ENCODE data around the gene LRRC61. TPM values are rescaled to one million over a fixed set of nuclear protein-coding genes. Genes with fewer than 3 reads are reported as not detected.
"Not testable (repeated sequence)": the region's sequence is repeated elsewhere in the genome, so short reads cannot be mapped to it uniquely, and the experiment has no call there.

The LRRC61 gene
- total RNA-seq, 2 donors from 2014 or later, result 37.1 to 37.3 TPM

DNA sequence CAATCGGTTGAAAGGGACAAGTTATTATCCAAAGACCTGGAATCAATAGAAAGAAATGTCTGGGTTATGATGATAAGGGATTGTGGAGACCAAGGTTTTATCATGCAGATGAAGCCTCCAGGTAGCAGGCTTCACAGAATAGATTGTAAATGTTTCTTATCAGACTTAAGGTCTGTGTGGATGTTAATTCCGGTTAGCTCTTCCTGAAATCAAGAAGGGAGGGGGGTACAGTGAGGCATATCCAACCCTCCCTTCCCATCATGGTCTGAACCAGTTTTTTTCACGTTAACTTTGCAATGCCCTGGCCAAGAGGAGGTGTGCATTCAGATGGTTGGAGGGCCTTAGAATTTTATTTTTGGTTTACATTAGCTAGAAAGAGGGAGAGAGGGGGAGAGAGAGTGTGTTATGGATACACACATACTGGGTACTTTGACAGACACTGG, 9.8 kb upstream of the LRRC61 start:
- peaks cover 0 to 4% of the 10 kb centered on the region in 2 donors for H3K36me3 Mint-ChIP-seq (ENCODE audit: insufficient read depth in 2 of 2)
- peaks cover 0 to 2% of the 10 kb centered on the region in 2 donors for H3K9me3 Mint-ChIP-seq
- peaks cover 8% of the 10 kb centered on the region for H3K4me1 Mint-ChIP-seq (ENCODE audit: low read depth)
- no peak for ATAC-seq (replicated peaks in 1 of 2)
- H3K4me3 Mint-ChIP-seq, result no peak overlapping the region
- no peak overlapping the region for H3K27ac Mint-ChIP-seq
- DNase-seq, result no peak
- no peaks in the 10 kb centered on the region for H3K27me3 Mint-ChIP-seq (ENCODE audit: low read depth)

DNA sequence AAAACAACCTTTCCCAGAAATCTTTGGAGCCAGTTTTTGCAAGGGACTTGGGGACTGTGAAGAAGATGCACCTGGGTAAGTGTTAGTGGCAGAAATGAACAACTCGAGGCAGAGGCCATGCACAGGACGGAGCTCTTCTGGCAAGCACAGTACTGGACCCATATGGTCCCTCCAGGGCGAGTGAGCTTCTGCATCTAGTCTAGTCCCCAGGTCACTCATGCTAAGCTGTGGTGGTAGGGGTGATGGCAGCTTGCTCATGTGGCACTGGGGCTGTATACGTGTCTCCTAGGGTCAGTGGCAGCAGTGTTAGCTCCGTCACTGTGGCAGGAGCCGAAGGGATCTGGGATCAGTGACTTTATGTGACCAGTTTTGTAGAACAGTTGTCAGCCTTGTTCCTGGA, 9.3 kb upstream of the LRRC61 start:
- H3K4me1 Mint-ChIP-seq (ENCODE audit: low read depth), result peaks cover 8% of the 10 kb centered on the region

DNA sequence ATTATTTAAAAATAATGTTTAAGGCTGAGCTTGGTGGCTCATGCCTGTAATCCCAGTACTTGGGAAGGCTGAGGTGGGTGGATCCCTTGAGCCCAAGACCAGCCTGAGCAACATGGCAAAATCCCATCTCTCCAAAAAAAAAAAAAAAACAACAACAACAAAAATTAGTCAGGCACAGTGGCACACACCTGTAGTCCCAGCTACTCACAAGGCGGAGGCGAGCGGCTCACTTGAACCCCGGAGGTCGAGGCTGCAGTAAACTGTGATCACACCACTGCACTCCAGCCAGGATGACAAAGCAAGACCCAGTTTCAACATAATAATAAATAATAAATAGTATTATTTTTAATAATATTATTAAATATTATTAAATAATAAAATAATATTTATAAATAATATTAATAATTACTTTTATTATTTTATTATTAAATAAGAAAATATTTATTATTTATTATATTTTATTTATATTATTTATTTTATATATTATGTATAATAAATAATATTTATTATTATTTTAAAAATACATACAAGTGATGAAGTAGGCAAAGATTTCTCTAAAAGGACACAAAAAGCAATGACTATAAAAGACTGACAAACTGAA, 8.4 kb upstream of the LRRC61 start:
- no peak overlapping the region for H3K27ac Mint-ChIP-seq
- no peak for ATAC-seq (replicated peaks in 1 of 2)

More for the DNA sequence above, 9.3 kb upstream of the LRRC61 start:
- Mint-ChIP-seq H3K36me3 (ENCODE audit: insufficient read depth in 2 of 2) (peaks cover 0 to 4% of the 10 kb centered on the region in 2 donors), H3K9me3 (peaks cover 0 to 2% of the 10 kb centered on the region in 2 donors), H3K27me3 (ENCODE audit: low read depth) (no peaks in the 10 kb centered on the region), H3K4me3 (no peak overlapping the region), H3K27ac (no peak overlapping the region)
- DNase-seq (no peak), ATAC-seq (replicated peaks in 1 of 2) (peak in 1 of 2 donors; percentile 25)

DNA sequence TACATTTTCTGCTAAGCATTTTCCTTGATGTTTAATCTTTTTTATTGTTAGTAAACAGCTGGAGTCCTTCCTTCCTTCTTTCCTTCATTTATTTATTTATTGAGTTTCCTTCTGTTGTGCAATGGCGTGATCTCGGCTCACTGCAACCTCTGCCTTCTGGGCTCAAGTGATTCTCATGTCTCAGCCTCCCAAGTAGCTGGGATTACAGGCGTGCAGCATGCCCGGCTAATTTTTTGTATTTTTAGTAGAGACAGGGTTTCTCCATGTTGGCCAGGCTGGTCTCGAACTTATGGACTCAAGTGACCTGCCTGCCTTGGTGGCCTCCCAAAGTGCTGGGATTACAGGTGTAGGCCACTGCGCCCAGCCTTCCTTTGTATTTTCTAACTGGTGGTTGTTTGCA, 6.2 kb upstream of the LRRC61 start:
- H3K27me3 Mint-ChIP-seq (ENCODE audit: low read depth); ATAC-seq (replicated peaks in 1 of 2); H3K4me3 Mint-ChIP-seq; H3K27ac Mint-ChIP-seq; DNase-seq; H3K9me3 Mint-ChIP-seq; H3K36me3 Mint-ChIP-seq (ENCODE audit: insufficient read depth in 2 of 2): not testable (repeated sequence)
- H3K4me1 Mint-ChIP-seq (ENCODE audit: low read depth), result peaks cover 37% of the 10 kb centered on the region

More for the DNA sequence above, 8.4 kb upstream of the LRRC61 start:
- no peak overlapping the region for H3K4me3 Mint-ChIP-seq
- H3K4me1 Mint-ChIP-seq (ENCODE audit: low read depth), result peaks cover 14% of the 10 kb centered on the region
- H3K27me3 Mint-ChIP-seq (ENCODE audit: low read depth), result no peaks in the 10 kb centered on the region
- DNase-seq, result no peak
- H3K36me3 Mint-ChIP-seq (ENCODE audit: insufficient read depth in 2 of 2), result peaks cover 0 to 4% of the 10 kb centered on the region in 2 donors
- peaks cover 0 to 2% of the 10 kb centered on the region in 2 donors for H3K9me3 Mint-ChIP-seq

DNA sequence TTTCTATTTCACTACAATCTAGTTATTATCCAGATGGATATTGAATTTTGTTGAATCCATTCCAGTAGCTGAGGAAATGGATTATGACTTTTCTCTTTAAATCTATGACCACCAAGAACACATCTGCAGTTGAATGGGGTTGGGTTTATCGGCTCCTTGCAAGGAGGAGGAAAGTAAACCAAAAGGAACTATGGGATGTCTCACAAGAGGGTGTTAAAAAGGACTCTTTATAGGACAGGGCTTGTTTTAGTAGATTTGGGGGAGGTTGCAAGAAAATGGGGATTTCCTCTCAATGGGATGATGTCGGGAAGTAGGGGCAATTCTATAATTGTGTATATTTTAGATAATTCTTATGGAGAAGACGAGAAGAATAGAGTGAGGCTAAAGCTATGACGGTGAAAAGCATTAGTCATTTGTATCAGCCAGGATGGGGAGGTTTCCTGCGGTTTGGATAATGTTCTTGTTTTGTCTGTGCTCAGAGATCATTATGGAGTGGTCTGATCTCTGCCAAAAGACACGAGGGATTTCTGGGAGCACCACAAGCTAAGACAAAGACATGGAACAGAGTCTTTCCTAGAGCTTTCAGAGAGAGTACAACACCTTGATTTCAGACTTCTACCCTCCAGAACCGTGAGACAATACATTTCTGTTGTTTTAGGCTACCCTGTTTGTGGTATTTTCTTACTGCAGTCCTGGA, 5.3 kb upstream of the LRRC61 start:
- Mint-ChIP-seq H3K27ac (peak overlapping the region; percentile 25), H3K4me3 (no peak overlapping the region), H3K4me1 (ENCODE audit: low read depth) (peaks cover 42% of the 10 kb centered on the region), H3K36me3 (ENCODE audit: insufficient read depth in 2 of 2) (peaks cover 3 to 13% of the 10 kb centered on the region in 2 donors), H3K9me3 (peaks cover 0 to 2% of the 10 kb centered on the region in 2 donors), H3K27me3 (ENCODE audit: low read depth) (no peaks in the 10 kb centered on the region)
- ATAC-seq (replicated peaks in 1 of 2) (no peak), DNase-seq (no peak)

DNA sequence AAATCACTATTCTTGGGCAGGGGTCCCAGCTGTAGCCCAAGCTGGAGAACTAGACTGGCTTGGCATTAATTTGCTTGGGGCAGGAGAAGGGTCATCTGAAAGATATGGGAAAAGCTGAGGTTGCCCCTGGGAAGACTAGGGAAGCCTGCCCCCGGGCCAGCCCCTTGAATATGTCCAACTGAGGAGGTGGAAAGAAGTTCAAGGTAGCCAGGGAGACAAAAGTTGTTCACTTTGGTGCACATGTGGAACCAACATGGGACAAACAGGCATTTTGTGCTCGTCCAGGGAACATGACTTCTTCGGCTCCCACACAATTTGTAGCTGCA, 1.4 kb upstream of the LRRC61 start:
- Mint-ChIP-seq H3K9me3 (peaks cover 0 to 2% of the 10 kb centered on the region in 2 donors), H3K36me3 (ENCODE audit: insufficient read depth in 2 of 2) (peaks cover 10 to 34% of the 10 kb centered on the region in 2 donors), H3K27me3 (ENCODE audit: low read depth) (no peaks in the 10 kb centered on the region), H3K27ac (peak overlapping the region; percentile 100), H3K4me1 (ENCODE audit: low read depth) (peaks cover 70% of the 10 kb centered on the region), H3K4me3 (peak overlapping the region; percentile 91 to 99)
- ATAC-seq (replicated peaks in 1 of 2) (no peak), DNase-seq (no peak)

DNA sequence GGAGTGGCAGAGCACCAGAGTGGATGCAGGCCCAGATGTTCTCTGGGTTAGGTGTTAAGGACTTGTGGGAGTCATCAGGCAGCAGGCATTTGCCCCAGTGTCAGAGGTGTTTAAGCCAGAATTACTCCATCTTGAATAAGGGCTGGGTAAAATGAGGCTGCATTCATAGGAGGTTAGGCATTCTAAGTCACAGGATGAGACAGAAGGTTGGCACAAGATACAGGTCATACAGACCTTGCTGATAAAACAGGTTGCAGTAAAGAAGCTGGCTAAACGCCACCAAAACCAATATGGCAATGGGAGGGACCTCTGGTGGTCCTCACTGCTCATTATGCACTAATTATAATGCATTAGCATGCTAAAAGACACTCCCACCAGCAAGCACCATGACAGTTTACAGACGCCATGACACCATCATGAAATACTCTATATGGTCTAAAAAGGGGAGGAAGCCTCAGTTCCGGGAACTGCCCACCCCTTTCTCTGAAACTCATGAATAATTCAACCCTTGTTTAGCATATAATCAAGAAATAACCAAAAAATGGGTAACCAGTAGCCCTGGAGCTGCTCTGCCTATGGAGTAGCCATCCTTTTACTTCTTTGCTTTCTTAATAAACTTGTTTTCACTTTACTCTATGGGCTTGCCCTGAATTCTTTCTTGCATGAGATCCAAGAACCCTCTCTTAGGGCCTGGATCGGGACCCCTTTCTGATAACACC, 882 bp upstream of the LRRC61 start:
- DNase-seq, result peak; percentile 82 to 88
- peak overlapping the region; percentile 91 to 99 for H3K4me3 Mint-ChIP-seq
- H3K27ac Mint-ChIP-seq, result peak overlapping the region; percentile 100
- ATAC-seq (replicated peaks in 1 of 2), result peak; percentile 54 to 59
- peaks cover 0 to 2% of the 10 kb centered on the region in 2 donors for H3K9me3 Mint-ChIP-seq
- H3K4me1 Mint-ChIP-seq (ENCODE audit: low read depth), result peaks cover 75% of the 10 kb centered on the region
- H3K36me3 Mint-ChIP-seq (ENCODE audit: insufficient read depth in 2 of 2), result peaks cover 10 to 34% of the 10 kb centered on the region in 2 donors
- H3K27me3 Mint-ChIP-seq (ENCODE audit: low read depth), result no peaks in the 10 kb centered on the region

DNA sequence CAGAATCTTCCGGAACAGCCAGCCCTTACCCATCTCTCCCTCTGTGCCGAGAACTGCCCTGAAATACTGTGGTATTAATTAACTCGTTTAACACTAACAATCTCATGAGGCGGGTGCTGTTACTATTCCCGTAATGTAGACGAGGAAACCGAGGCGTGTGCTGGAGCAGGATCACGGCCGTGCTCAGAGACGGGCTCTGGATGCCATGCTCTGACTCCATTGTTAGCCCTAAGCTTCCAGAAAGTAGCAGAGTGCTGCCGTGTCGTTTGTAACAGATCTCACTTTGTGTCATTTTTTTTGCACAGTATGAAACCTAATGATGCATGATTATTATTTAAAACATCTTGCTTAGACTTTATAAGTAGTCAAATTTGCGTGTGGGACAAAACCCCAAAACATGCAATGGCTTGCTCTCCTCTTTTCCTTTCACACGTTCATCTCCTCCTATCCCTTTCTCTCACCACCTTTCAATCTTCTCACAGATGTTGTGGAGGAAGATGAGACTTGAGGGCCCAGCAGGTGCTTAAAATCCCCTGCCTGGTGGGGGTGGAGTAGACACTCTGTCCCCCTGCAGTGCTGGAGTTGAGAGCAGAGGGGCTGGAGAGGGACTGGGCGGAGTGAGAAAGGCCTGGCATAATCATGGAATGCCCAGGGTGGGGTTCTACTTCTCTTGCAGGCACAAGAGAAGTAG, 672 bp downstream of the LRRC61 start:
- Mint-ChIP-seq H3K27ac (peak overlapping the region; percentile 98), H3K4me3 (peak overlapping the region; percentile 91 to 99), H3K36me3 (ENCODE audit: insufficient read depth in 2 of 2) (peaks cover 13 to 30% of the 10 kb centered on the region in 2 donors), H3K9me3 (no peaks in the 10 kb centered on the region), H3K4me1 (ENCODE audit: low read depth) (peaks cover 69% of the 10 kb centered on the region), H3K27me3 (ENCODE audit: low read depth) (no peaks in the 10 kb centered on the region)
- peak; percentile 4 to 8 for ATAC-seq (replicated peaks in 1 of 2)
- no peak for DNase-seq

DNA sequence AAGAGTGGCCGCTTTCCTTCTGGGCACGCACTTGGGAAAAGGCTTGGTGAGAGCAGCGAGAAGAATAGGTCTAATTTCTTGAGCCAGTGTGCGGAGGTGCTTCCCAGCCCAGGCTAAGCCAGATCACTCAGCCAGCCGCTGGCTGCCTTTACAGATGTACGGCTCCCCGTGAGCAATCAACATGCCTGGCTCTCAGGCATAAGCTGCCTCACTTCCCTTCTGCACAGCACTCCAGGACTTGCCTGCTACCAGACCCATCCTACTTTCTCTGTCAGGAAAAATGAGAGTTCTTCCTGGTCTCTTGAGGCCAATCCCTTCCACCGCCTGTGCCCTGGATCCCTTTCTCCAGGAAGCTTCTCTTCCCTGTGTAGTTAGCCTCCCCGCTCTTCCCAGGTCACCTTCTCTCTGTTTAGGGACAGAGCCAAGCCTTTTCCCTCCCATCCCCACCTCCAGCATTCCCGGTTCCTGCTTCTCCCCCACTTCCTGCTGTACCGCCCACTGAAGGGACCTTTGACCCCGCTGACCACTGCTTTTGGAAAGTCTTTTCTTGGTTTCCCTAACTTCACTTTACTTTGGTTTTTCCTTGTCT, 1.3 kb downstream of the LRRC61 start:
- peak overlapping the region; percentile 91 to 99 for H3K4me3 Mint-ChIP-seq
- no peaks in the 10 kb centered on the region for H3K9me3 Mint-ChIP-seq
- ATAC-seq (replicated peaks in 1 of 2) (no peak), DNase-seq (no peak)
- H3K36me3 Mint-ChIP-seq (ENCODE audit: insufficient read depth in 2 of 2), result peaks cover 15 to 31% of the 10 kb centered on the region in 2 donors
- H3K4me1 Mint-ChIP-seq (ENCODE audit: low read depth), result peaks cover 64% of the 10 kb centered on the region
- peak overlapping the region; percentile 98 for H3K27ac Mint-ChIP-seq
- no peaks in the 10 kb centered on the region for H3K27me3 Mint-ChIP-seq (ENCODE audit: low read depth)

DNA sequence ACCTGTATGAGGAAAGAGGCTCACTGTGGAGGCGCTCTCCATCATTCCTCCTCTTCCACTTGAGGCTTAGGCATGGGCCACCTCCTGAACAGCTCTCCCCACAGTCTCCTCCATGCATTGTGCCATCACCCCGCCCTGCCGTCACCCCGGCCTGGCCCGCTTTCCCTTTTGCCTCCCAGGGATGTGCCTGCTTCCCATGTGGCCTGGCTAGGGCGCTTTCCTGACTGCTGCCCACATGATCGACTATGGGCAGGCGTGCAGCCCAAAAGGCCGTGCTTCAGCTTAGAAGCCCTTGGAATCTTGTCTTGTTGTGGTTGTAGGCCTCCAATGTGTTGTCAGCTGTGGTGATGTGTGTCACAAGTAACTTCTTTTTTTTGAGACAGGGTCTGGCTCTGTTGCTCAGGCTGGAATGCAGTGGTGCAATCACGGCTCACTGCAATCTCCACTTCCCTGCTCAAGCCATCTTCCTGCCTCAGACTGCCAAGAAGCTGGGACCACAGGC, 2.0 kb downstream of the LRRC61 start:
- H3K27me3 Mint-ChIP-seq (ENCODE audit: low read depth), result no peaks in the 10 kb centered on the region
- DNase-seq, result no peak
- H3K4me1 Mint-ChIP-seq (ENCODE audit: low read depth), result peaks cover 57% of the 10 kb centered on the region
- H3K4me3 Mint-ChIP-seq, result peak overlapping the region; percentile 91 to 99
- peaks cover 15 to 31% of the 10 kb centered on the region in 2 donors for H3K36me3 Mint-ChIP-seq (ENCODE audit: insufficient read depth in 2 of 2)
- H3K9me3 Mint-ChIP-seq, result no peaks in the 10 kb centered on the region
- no peak for ATAC-seq (replicated peaks in 1 of 2)
- peak overlapping the region; percentile 73 for H3K27ac Mint-ChIP-seq

DNA sequence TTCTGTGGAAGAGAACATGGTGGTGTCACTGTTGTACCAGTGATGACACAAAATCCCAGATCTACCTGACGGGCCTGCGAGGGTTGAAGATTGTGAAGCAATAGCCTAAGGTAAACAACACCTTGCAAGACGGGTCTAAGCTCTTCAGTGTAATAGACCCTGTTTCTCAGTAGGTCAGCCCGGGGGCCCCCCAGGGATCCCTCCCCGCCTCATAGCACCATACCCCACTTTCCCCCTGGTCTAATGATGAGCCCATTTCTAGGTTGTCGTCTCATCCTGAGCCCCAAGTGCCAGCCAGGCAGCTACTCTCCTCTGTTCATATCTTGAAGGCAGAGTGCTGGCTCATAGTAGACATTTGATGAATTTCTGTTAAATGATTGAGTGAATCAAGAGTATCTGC, 2.7 kb downstream of the LRRC61 start:
- DNase-seq (no peak), ATAC-seq (replicated peaks in 1 of 2) (no peak)
- H3K4me1 Mint-ChIP-seq (ENCODE audit: low read depth), result peaks cover 49% of the 10 kb centered on the region
- no peaks in the 10 kb centered on the region for H3K27me3 Mint-ChIP-seq (ENCODE audit: low read depth)
- H3K36me3 Mint-ChIP-seq (ENCODE audit: insufficient read depth in 2 of 2), result peaks cover 15 to 29% of the 10 kb centered on the region in 2 donors
- H3K4me3 Mint-ChIP-seq, result no peak overlapping the region
- peak overlapping the region; percentile 7 for H3K27ac Mint-ChIP-seq
- no peaks in the 10 kb centered on the region for H3K9me3 Mint-ChIP-seq

DNA sequence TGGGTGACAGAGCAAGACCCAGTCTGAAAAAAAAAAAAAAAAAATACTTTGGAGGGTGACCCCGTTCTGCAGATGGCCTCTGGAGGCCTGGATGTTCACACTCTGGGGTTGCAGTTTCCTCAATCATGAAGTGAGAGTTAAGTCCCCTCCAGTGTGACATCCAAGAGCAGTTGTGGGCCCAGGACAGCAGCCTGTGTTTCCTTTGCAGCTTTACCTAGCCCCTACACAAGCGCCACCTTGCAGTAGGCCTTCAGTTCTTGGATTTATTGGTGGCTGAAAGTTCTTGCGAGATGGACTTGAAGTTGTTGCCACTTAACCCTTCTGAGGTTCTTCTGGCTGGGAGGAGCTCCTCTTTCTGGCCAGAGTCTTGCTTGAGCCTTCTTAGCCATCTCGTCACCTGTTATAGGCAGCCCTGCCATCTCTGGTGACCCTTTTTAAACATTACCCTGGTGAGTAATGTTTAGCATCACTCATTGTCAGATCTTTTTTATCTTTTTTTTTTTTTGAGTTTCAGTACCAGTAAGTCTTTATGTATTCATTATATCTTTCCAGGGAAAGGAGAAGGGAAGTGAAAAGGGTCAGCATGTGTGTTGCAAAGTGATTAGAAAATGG, 3.6 kb downstream of the LRRC61 start:
- peaks cover 17 to 26% of the 10 kb centered on the region in 2 donors for H3K36me3 Mint-ChIP-seq (ENCODE audit: insufficient read depth in 2 of 2)
- H3K9me3 Mint-ChIP-seq, result no peaks in the 10 kb centered on the region
- no peak overlapping the region for H3K4me3 Mint-ChIP-seq
- peak overlapping the region; percentile 51 for H3K27ac Mint-ChIP-seq
- DNase-seq (no peak), ATAC-seq (replicated peaks in 1 of 2) (no peak)
- peaks cover 41% of the 10 kb centered on the region for H3K4me1 Mint-ChIP-seq (ENCODE audit: low read depth)
- no peaks in the 10 kb centered on the region for H3K27me3 Mint-ChIP-seq (ENCODE audit: low read depth)
